Spleen (tissue), 11 donors: Measurements from ENCODE around the gene MAST4. TPM values are rescaled to one million over a fixed set of nuclear protein-coding genes. Genes with fewer than 3 reads are reported as not detected.
A peak's percentile ranks its signal among the peaks of the same experiment; 100 is the strongest.

Experiments used
- DNase-seq: peaks from one replicate; pipeline ENCODE4 v3.0.0-alpha.2; 2020
- H3K27ac ChIP-seq, 8 donors: fragments of 200-600 bp; sonication (generic) in 7 of 8; 1 replicate in 4 of 8; 2 replicates in 4 of 8; pipeline versions ENCODE4 v1.5.0 to v1.8.0; 2016 to 2021; ENCODE audit warnings: inconsistent platforms in 4 of 8, mild to moderate bottlenecking in 4 of 8, moderate library complexity in 1 of 8
- H3K27me3 ChIP-seq, 7 donors: fragments of 200-600 bp; sonication (generic) in 6 of 7; replicated peaks in 1 of 7; 1 replicate in 4 of 7; 2 replicates in 3 of 7; pipeline versions ENCODE4 v1.5.0 to v1.8.0; 2016 to 2021; ENCODE audit warnings: inconsistent platforms in 3 of 7, mild to moderate bottlenecking in 1 of 7
- H3K36me3 ChIP-seq, 6 donors: fragments of 200-600 bp; sonication (generic) in 5 of 6; 1 replicate in 4 of 6; 2 replicates in 2 of 6; pipeline versions ENCODE4 v1.5.0 to v1.8.0; 2016 to 2021; ENCODE audit warnings: inconsistent platforms in 2 of 6
- H3K4me1 ChIP-seq, 6 donors: fragments of 200-600 bp; sonication (generic) in 5 of 6; 1 replicate in 3 of 6; 2 replicates in 3 of 6; pipeline versions ENCODE4 v1.5.0 to v1.8.0; 2016 to 2021; ENCODE audit warnings: inconsistent platforms in 3 of 6
- H3K4me3 ChIP-seq, 8 donors: fragments of 200-600 bp; sonication (generic) in 7 of 8; 1 replicate in 4 of 8; 2 replicates in 4 of 8; pipeline versions ENCODE4 v1.5.0 to v1.8.0; 2016 to 2021; ENCODE audit warnings: inconsistent platforms in 4 of 8, mild to moderate bottlenecking in 4 of 8, moderate library complexity in 2 of 8
- H3K9me3 ChIP-seq, 8 donors: fragments of 200-600 bp; sonication (generic) in 7 of 8; 1 replicate in 4 of 8; 2 replicates in 4 of 8; pipeline versions ENCODE4 v1.5.0 to v1.8.0; 2016 to 2021; ENCODE audit warnings: inconsistent platforms in 4 of 8
- CTCF ChIP-seq, 11 experiments: fragments of 200-600 bp in 7 of 11; fragments of 450-650 bp in 4 of 11; sonication (generic) in 4 of 11; IDR thresholded peaks in 8 of 11; conservative IDR thresholded peaks in 3 of 11; 1 replicate in 7 of 11; 2 replicates in 4 of 11; pipeline versions ENCODE4 v1.4.0 to v1.8.0; 2016 to 2021; ENCODE audit warnings: antibody characterized with exemption in 11 of 11, inconsistent platforms in 4 of 11, mild to moderate bottlenecking in 1 of 11
- POLR2A ChIP-seq, 3 donors: fragments of 450-650 bp; IDR thresholded peaks; one replicate each; pipeline ENCODE4 v1.5.1; 2017; ENCODE audit warnings: antibody characterized with exemption in 3 of 3, mild to moderate bottlenecking in 1 of 3
- POLR2AphosphoS5 ChIP-seq, 3 donors: sonication (generic); formaldehyde crosslinking; IDR thresholded peaks; one replicate each; pipeline ENCODE4 v1.5.1; 2017; ENCODE audit warnings: antibody characterized with exemption in 3 of 3
- WGBS, 5 donors: extraction: QIAGEN DNeasy Blood & Tissue Kit in 3 of 5; methylation state at CpG; one replicate each; pipeline versions ENCODE4 v1.1.5 to v1.1.7; 2013 to 2018; 5-methylcytosine and 5-hydroxymethylcytosine counted together
- intact Hi-C: fragments of 100-400 bp; cut with DNase I; formaldehyde crosslinking; loops from one replicate; pipeline ENCODE4 v1.15.0; 2023; ENCODE audit warnings: low total_unique reads
- polyA plus RNA-seq, 3 donors: library from polyadenylated mRNA; stranded (reverse); fragments of 200-250 nt; gene quantifications; one replicate each; pipeline ENCODE4 v1.2.1, GENCODE V29; 2013
- total RNA-seq, 7 donors: library from RNA; depleted of rRNA in 3 of 7; stranded (reverse); fragments of >200 nt in 3 of 7; fragmentation: NEBNext Ultra II Directional in 4 of 7; extraction: Animal tissue kit (Norgen Biotek cat#: 25700) in 4 of 7; gene quantifications; one replicate each; pipeline versions ENCODE4 v1.1.0 to v1.2.1, GENCODE V29; 2016 to 2021
- donor health status: healthy with polysubstance abuse.
- donor health status: DM: no; HTN: no; CAD: no; lungs with moderate emphysema.
- donor health status: DM: no; HTN: no; CAD: no.
- donor health status: Bipolar disorder and iron deficiency.
- donor health status: healthy.
- donor health status: DM: no; HTN: no; CAD: no.
- donor health status: DM: yes; HTN: yes; CAD: no.

The MAST4 gene
- total and polyA plus RNA-seq, 10 donors = 2.5 to 43.7 (median 25.4) TPM

- intact Hi-C loops = loop anchor here (5.0 to 10.0 kb wide), 3 partner anchors 40 to 395 kb away; no protein-coding TSS in a partner anchor
- H3K27me3 ChIP-seq = no peaks in the 10 kb centered on the region
- peak overlapping the region in 1 of 8 donors; percentile 31 for H3K4me3 ChIP-seq
- H3K36me3 ChIP-seq = no peaks in the 10 kb centered on the region
- H3K9me3 ChIP-seq = peaks cover 0 to 6% (median 0%) of the 10 kb centered on the region in 8 donors
- H3K27ac ChIP-seq = peak overlapping the region; percentile 66 to 93 (median 88)
- peaks cover 23 to 81% (median 74%) of the 10 kb centered on the region in 6 donors for H3K4me1 ChIP-seq
- 26 to 49% (median 35%) methylated on average over 4 of the region's 4 CpGs for WGBS, 5 donors
- TF ChIP-seq POLR2A (IDR thresholded peaks at IDR 0.05) (no peak), CTCF (IDR thresholded peaks at IDR 0.05 in 8 of 11, conservative IDR thresholded peaks at IDR 0.05 in 3 of 11) (no peak), POLR2AphosphoS5 (IDR thresholded peaks at IDR 0.05) (peak in 1 of 3 donors; percentile 63)
- peak; percentile 89 for DNase-seq
Measured at GRCh38 chr5:67206929-67207328, 610.7 kb downstream of the MAST4 start.

- no peak for DNase-seq
- H3K4me3 ChIP-seq = no peak overlapping the region
- H3K27me3 ChIP-seq = no peaks in the 10 kb centered on the region
- intact Hi-C loops = loop anchor here (5.0 to 10.0 kb wide), 3 partner anchors 41 to 396 kb away; no protein-coding TSS in a partner anchor
- WGBS, 5 donors = 85 to 95% (median 92%) methylated on average over 3 of the region's 3 CpGs
- peak overlapping the region in 5 of 8 donors; percentile 2 to 93 (median 88) for H3K27ac ChIP-seq
- peaks cover 0 to 4% (median 0%) of the 10 kb centered on the region in 8 donors for H3K9me3 ChIP-seq
- H3K4me1 ChIP-seq = peaks cover 20 to 66% (median 59%) of the 10 kb centered on the region in 6 donors
- no peak for TF ChIP-seq CTCF (IDR thresholded peaks at IDR 0.05 in 8 of 11, conservative IDR thresholded peaks at IDR 0.05 in 3 of 11)
- no peak for TF ChIP-seq POLR2A (IDR thresholded peaks at IDR 0.05)
- TF ChIP-seq POLR2AphosphoS5 (IDR thresholded peaks at IDR 0.05) = no peak
- no peaks in the 10 kb centered on the region for H3K36me3 ChIP-seq
Measured at GRCh38 chr5:67208403-67208802, 612.2 kb downstream of the MAST4 start.

DNA sequence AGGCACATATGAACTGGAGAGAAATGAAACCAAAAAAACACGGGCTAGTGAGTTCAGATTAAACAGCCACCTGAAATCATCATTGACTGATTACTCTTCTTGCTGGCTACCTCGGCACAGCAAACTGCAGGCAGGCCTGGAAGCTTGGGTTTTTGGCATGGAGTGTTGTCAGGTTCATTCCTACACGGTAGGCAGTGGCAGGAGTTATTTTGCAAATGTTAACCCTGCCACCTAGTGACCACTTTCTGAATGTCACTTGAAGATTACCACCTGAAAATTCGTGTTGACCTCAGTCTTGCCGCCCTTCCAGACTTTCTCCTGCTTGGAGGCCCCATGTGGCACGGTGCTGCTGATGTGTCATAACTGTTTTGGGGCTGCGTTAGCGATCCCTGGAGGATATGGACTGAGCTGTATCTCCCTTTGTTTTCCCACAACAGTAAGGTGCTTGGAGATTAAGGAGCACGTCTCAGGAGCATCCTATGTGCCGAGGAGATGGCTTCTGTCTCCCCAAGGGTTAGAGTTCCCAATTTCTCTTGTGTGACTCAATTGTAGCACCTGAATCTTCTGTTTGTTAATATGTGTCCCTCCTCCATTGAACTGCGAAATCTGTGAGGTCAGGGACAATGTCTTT, 613.1 kb downstream of the MAST4 start:
- Histone ChIP-seq H3K4me3 (no peak overlapping the region), H3K27ac (peak overlapping the region in 4 of 8 donors; percentile 36 to 93 (median 88)), H3K27me3 (no peaks in the 10 kb centered on the region), H3K36me3 (no peaks in the 10 kb centered on the region), H3K9me3 (no peaks in the 10 kb centered on the region), H3K4me1 (peaks cover 14 to 58% (median 52%) of the 10 kb centered on the region in 6 donors)
- DNase-seq = peak; percentile 75
- TF ChIP-seq CTCF (IDR thresholded peaks at IDR 0.05 in 8 of 11, conservative IDR thresholded peaks at IDR 0.05 in 3 of 11) (peak; percentile 67 to 90 (median 82)), POLR2AphosphoS5 (IDR thresholded peaks at IDR 0.05) (peak in 1 of 3 donors; percentile 11), POLR2A (IDR thresholded peaks at IDR 0.05) (no peak)
- whole genome bisulfite sequencing, 5 donors = 25 to 28% (median 27%) methylated on average over 11 of the region's 11 CpGs
- intact Hi-C loops = loop anchor here (5.0 to 10.0 kb wide), 3 partner anchors 42 to 397 kb away; no protein-coding TSS in a partner anchor

- no peak for DNase-seq
- Histone ChIP-seq H3K27ac (no peak overlapping the region), H3K9me3 (no peaks in the 10 kb centered on the region), H3K36me3 (no peaks in the 10 kb centered on the region), H3K4me3 (no peak overlapping the region), H3K27me3 (no peaks in the 10 kb centered on the region), H3K4me1 (peaks cover 21 to 58% (median 48%) of the 10 kb centered on the region in 6 donors)
- 86 to 97% (median 88%) methylated on average over 2 of the region's 2 CpGs for WGBS, 5 donors
- TF ChIP-seq POLR2A (IDR thresholded peaks at IDR 0.05) = no peak
- no peak for TF ChIP-seq CTCF (IDR thresholded peaks at IDR 0.05 in 8 of 11, conservative IDR thresholded peaks at IDR 0.05 in 3 of 11)
- TF ChIP-seq POLR2AphosphoS5 (IDR thresholded peaks at IDR 0.05) = no peak
- intact Hi-C loops = no loop called here
Measured at GRCh38 chr5:67211926-67212325, 615.7 kb downstream of the MAST4 start.
